K562 (cell line): Measurements from ENCODE around the gene ANKS1A. TPM values are rescaled to one million over a fixed set of nuclear protein-coding genes. Genes with fewer than 3 reads are reported as not detected.

Experiments
- ARID2 ChIP-seq: fragments of 450-650 bp; IDR thresholded peaks from 2 replicates; pipeline ENCODE4 v1.6.1; 2017; ENCODE audit warnings: antibody characterized with exemption, mild to moderate bottlenecking
- ARID3A ChIP-seq: IDR thresholded peaks from 2 replicates; pipeline ENCODE4 v1.6.1; 2012; ENCODE audit warnings: low read depth, low read length, improper control_type of control experiment, borderline replicate concordance
- CHD2 ChIP-seq: IDR thresholded peaks from 2 replicates; pipeline ENCODE4 v1.6.1; 2011; ENCODE audit warnings: low read depth, low read length
- CREBBP ChIP-seq: IDR thresholded peaks from one replicate; pipeline ENCODE4 v1.6.1; 2012; ENCODE audit warnings: low read depth, mild to moderate bottlenecking, control low read depth, inconsistent platforms, low read length
- DACH1 ChIP-seq: fragments of 450-650 bp; IDR thresholded peaks from 2 replicates; pipeline ENCODE4 v1.6.1; 2018; ENCODE audit not compliant: partially characterized antibody
- PHF20 ChIP-seq: fragments of 450-650 bp; IDR thresholded peaks from 2 replicates; pipeline ENCODE4 v1.6.1; 2018; ENCODE audit not compliant: partially characterized antibody
- PHF21A ChIP-seq: fragments of 450-650 bp; IDR thresholded peaks from 2 replicates; pipeline ENCODE4 v1.6.1; 2017; ENCODE audit warnings: low read depth, borderline replicate concordance
- PKNOX1 ChIP-seq: fragments of 450-650 bp; IDR thresholded peaks from 2 replicates; pipeline ENCODE4 v1.6.1; 2016
- TARDBP ChIP-seq: fragments of 450-650 bp; IDR thresholded peaks from 2 replicates; pipeline ENCODE4 v1.6.1; 2016
- USF2 ChIP-seq: sonication (generic); formaldehyde crosslinking; IDR thresholded peaks from 2 replicates; pipeline ENCODE4 v1.5.0; 2020; ENCODE audit warnings: missing genetic modification reagents
- ZKSCAN8 ChIP-seq: fragments of 200-800 bp; sonication (Bioruptor generic); IDR thresholded peaks from 2 replicates; pipeline ENCODE4 v1.6.1; 2016; ENCODE audit warnings: missing genetic modification characterization, missing compliant biosample characterization
- ZNF609 ChIP-seq: sonication (generic); formaldehyde crosslinking; IDR thresholded peaks from 2 replicates; pipeline ENCODE4 v1.8.1; 2023; ENCODE audit warnings: missing genetic modification reagents, mild to moderate bottlenecking, borderline replicate concordance
- polyA plus RNA-seq, 8 experiments: library from polyadenylated mRNA; depleted of rRNA in 4 of 8; stranded (reverse) in 5 of 8; unstranded in 3 of 8; fragments of >200 nt; fragmentation: Nextera tagmentation in 2 of 8; fragmentation: Illumina TruSeq in 1 of 8; extraction: Ambion mirVana in 2 of 8; extraction: Trizol in 1 of 8; gene quantifications; 2 replicates each; pipeline versions ENCODE4 v1.2.1 to v1.2.3, GENCODE V29; 2011 to 2014; ENCODE audit warnings: inconsistent platforms in 1 of 8, missing spikeins in 1 of 8
- total RNA-seq, 7 experiments: library from RNA; depleted of rRNA in 6 of 7; stranded (reverse); fragments of >200 nt in 6 of 7; fragmentation: Illumina TruSeq in 2 of 7; extraction: Trizol in 2 of 7; gene quantifications; 2 replicates each; pipeline versions ENCODE4 v1.2.1 to v1.2.3, GENCODE V29; 2011 to 2021; ENCODE audit warnings: low replicate concordance in 1 of 7
- TF ChIP-seq, protein P1 (sequence below): fragments of 250-450 bp; sonication (Bioruptor Pico); IDR thresholded peaks from 2 replicates; pipeline ENCODE4 v1.5.0; 2021; ENCODE audit warnings: mild to moderate bottlenecking, borderline replicate concordance
- TF ChIP-seq, protein P2 (sequence below): sonication (generic); formaldehyde crosslinking; IDR thresholded peaks from 2 replicates; pipeline ENCODE4 v1.8.0; 2022; ENCODE audit warnings: missing genetic modification reagents, mild to moderate bottlenecking, borderline replicate concordance

The ANKS1A gene
- total and polyA plus RNA-seq, 9 of the 15 experiments (the other 6 are each of a cell fraction or from before 2014, with no cell fraction given), result 1.1 to 13.8 (median 5.3) TPM

DNA sequence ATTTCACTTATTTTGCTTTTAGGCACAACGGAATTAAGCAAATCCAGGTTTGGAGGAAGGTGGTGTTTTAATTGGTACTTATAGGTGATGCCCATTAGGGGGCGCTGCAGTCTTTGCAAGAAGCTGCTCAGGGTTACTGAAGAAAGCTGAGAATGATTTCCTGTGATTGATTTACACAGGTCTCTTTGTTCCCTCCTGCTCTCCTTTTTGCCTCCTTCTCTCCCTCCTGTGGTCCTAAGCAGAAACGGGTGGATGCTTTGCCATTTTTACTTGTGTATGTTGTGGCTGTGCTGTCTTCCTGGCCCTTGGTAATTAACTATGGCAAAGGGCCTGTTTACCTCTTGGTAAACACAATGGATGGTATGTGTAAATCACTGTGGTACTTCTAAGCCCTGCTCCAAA lies 97.8 kb downstream of the ANKS1A start (continued):
- TF ChIP-seq ARID3A, result peak; percentile 70; the same call in 1 of the 2 replicates
- TF ChIP-seq ZKSCAN8 (CRISPR knock-in tag), result no peak
- TF ChIP-seq PHF21A, result peak; percentile 61; the same call in 1 of the 2 replicates
- TF ChIP-seq CREBBP, result no peak
- no peak for TF ChIP-seq CHD2
- no peak for TF ChIP-seq PHF20
- TF ChIP-seq ZNF609 (CRISPR knock-in tag), result no peak
- no peak for TF ChIP-seq DACH1
- TF ChIP-seq ARID2, result peak; percentile 67
- TF ChIP-seq PKNOX1, result peak; percentile 68
- TF ChIP-seq, protein P1, sequence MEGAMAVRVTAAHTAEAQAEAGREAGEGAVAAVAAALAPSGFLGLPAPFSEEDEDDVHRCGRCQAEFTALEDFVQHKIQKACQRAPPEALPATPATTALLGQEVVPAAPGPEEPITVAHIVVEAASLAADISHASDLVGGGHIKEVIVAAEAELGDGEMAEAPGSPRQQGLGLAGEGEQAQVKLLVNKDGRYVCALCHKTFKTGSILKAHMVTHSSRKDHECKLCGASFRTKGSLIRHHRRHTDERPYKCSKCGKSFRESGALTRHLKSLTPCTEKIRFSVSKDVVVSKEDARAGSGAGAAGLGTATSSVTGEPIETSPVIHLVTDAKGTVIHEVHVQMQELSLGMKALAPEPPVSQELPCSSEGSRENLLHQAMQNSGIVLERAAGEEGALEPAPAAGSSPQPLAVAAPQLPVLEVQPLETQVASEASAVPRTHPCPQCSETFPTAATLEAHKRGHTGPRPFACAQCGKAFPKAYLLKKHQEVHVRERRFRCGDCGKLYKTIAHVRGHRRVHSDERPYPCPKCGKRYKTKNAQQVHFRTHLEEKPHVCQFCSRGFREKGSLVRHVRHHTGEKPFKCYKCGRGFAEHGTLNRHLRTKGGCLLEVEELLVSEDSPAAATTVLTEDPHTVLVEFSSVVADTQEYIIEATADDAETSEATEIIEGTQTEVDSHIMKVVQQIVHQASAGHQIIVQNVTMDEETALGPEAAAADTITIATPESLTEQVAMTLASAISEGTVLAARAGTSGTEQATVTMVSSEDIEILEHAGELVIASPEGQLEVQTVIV, result no peak
- TF ChIP-seq TARDBP, result no peak
- TF ChIP-seq, protein P2, sequence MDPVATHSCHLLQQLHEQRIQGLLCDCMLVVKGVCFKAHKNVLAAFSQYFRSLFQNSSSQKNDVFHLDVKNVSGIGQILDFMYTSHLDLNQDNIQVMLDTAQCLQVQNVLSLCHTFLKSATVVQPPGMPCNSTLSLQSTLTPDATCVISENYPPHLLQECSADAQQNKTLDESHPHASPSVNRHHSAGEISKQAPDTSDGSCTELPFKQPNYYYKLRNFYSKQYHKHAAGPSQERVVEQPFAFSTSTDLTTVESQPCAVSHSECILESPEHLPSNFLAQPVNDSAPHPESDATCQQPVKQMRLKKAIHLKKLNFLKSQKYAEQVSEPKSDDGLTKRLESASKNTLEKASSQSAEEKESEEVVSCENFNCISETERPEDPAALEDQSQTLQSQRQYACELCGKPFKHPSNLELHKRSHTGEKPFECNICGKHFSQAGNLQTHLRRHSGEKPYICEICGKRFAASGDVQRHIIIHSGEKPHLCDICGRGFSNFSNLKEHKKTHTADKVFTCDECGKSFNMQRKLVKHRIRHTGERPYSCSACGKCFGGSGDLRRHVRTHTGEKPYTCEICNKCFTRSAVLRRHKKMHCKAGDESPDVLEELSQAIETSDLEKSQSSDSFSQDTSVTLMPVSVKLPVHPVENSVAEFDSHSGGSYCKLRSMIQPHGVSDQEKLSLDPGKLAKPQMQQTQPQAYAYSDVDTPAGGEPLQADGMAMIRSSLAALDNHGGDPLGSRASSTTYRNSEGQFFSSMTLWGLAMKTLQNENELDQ (CRISPR knock-in tag), result no peak
- TF ChIP-seq USF2 (CRISPR knock-in tag), result no peak
